DOHH2 (cell line): ENCODE measurements around the gene TTC7B.

ENCODE experiments used
- H3F3A ChIP-seq: fragments of 200-600 bp; sonication (generic), shearing (Covaris generic); 2 replicates; pipeline ENCODE4 v1.6.0; 2016; ENCODE audit warnings: antibody characterized with exemption, mild to moderate bottlenecking; ENCODE audit not compliant: control insufficient read depth, insufficient read depth
- H3K27ac ChIP-seq: fragments of 200-600 bp; sonication (generic); 2 replicates; pipeline ENCODE4 v1.5.1; 2014; ENCODE audit warnings: low read depth, mild to moderate bottlenecking, low read length, moderate library complexity
- H3K27me3 ChIP-seq: fragments of 200-600 bp; sonication (generic); 2 replicates; pipeline ENCODE4 v1.6.1; 2014; ENCODE audit warnings: mild to moderate bottlenecking, low read length, mixed read lengths; ENCODE audit not compliant: control insufficient read depth
- H3K36me3 ChIP-seq: fragments of 200-600 bp; sonication (generic); 2 replicates; pipeline ENCODE4 v1.6.1; 2014; ENCODE audit warnings: mild to moderate bottlenecking, low read length, moderate library complexity, mixed read lengths; ENCODE audit not compliant: control insufficient read depth
- H3K4me1 ChIP-seq: fragments of 200-600 bp; sonication (generic); 2 replicates; pipeline ENCODE4 v1.6.1; 2014; ENCODE audit warnings: mild to moderate bottlenecking, low read length, mixed read lengths; ENCODE audit not compliant: control insufficient read depth
- H3K4me2 ChIP-seq: fragments of 200-600 bp; sonication (generic); 2 replicates; pipeline ENCODE4 v1.6.0; 2014; ENCODE audit warnings: mild to moderate bottlenecking, low read length, moderate library complexity
- H3K4me3 ChIP-seq: fragments of 200-600 bp; sonication (generic); 2 replicates; pipeline ENCODE4 v1.5.1; 2014; ENCODE audit warnings: mild to moderate bottlenecking, low read length, mixed read lengths
- H3K79me2 ChIP-seq: fragments of 200-600 bp; sonication (generic); 2 replicates; pipeline ENCODE4 v1.6.1; 2014; ENCODE audit warnings: mild to moderate bottlenecking, low read length, mixed read lengths; ENCODE audit not compliant: control insufficient read depth
- H3K9me2 ChIP-seq: fragments of 200-600 bp; sonication (generic); replicated peaks from 2 replicates; pipeline ENCODE4 v1.6.1; 2014; ENCODE audit warnings: mild to moderate bottlenecking, low read length, mixed read lengths; ENCODE audit not compliant: control insufficient read depth
- H3K9me3 ChIP-seq: fragments of 200-600 bp; sonication (generic); 2 replicates; pipeline ENCODE4 v1.6.1; 2014; ENCODE audit warnings: antibody characterized with exemption, low read length, mixed read lengths; ENCODE audit not compliant: control insufficient read depth, insufficient read depth
- H4K20me1 ChIP-seq: fragments of 200-600 bp; sonication (generic); 2 replicates; pipeline ENCODE4 v1.6.0; 2014; ENCODE audit warnings: low read depth, mild to moderate bottlenecking, antibody characterized with exemption, low read length, moderate library complexity; ENCODE audit not compliant: control insufficient read depth, insufficient read depth
- EZH2phosphoT487 ChIP-seq: fragments of 200-600 bp; sonication (generic); IDR thresholded peaks from 2 replicates; pipeline ENCODE4 v1.6.1; 2017; ENCODE audit warnings: borderline replicate concordance, mild to moderate bottlenecking, antibody characterized with exemption, low read length, moderate library complexity, mixed read lengths
- TF ChIP-seq, protein P1 (sequence below): fragments of 200-600 bp; sonication (generic); IDR thresholded peaks from one replicate; pipeline ENCODE4 v1.5.1; 2014; ENCODE audit warnings: antibody characterized with exemption, mild to moderate bottlenecking, low read depth, low read length; ENCODE audit not compliant: poor library complexity, severe bottlenecking

Gene TTC7B

GRCh38 chr14:90759370-90760077 is 56.7 kb downstream of the TTC7B start:
- Histone ChIP-seq H3K36me3 (no peaks in the 10 kb centered on the region), H3K9me3 (peaks cover 9% of the 10 kb centered on the region), H3K4me3 (peak overlapping the region; percentile 80), H3K9me2 (no peaks in the 10 kb centered on the region), H3K27ac (peak overlapping the region; percentile 56), H3K27me3 (peaks cover 26% of the 10 kb centered on the region), H3K4me1 (peaks cover 23% of the 10 kb centered on the region), H3K79me2 (no peaks in the 10 kb centered on the region), H3K4me2 (peak overlapping the region; percentile 98), H4K20me1 (no peaks in the 10 kb centered on the region), H3F3A (no peaks in the 10 kb centered on the region)
- no peak for TF ChIP-seq EZH2phosphoT487
- TF ChIP-seq, protein P1, sequence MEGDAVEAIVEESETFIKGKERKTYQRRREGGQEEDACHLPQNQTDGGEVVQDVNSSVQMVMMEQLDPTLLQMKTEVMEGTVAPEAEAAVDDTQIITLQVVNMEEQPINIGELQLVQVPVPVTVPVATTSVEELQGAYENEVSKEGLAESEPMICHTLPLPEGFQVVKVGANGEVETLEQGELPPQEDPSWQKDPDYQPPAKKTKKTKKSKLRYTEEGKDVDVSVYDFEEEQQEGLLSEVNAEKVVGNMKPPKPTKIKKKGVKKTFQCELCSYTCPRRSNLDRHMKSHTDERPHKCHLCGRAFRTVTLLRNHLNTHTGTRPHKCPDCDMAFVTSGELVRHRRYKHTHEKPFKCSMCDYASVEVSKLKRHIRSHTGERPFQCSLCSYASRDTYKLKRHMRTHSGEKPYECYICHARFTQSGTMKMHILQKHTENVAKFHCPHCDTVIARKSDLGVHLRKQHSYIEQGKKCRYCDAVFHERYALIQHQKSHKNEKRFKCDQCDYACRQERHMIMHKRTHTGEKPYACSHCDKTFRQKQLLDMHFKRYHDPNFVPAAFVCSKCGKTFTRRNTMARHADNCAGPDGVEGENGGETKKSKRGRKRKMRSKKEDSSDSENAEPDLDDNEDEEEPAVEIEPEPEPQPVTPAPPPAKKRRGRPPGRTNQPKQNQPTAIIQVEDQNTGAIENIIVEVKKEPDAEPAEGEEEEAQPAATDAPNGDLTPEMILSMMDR = no peak

- TF ChIP-seq, protein P1 = no peak
- TF ChIP-seq EZH2phosphoT487 = no peak
- Histone ChIP-seq H3K4me2 (peak overlapping the region; percentile 98), H3K9me2 (no peaks in the 10 kb centered on the region), H3K27me3 (peaks cover 26% of the 10 kb centered on the region), H3K36me3 (no peaks in the 10 kb centered on the region), H3K27ac (peak overlapping the region; percentile 56), H3K9me3 (peaks cover 9% of the 10 kb centered on the region), H3K4me1 (peaks cover 23% of the 10 kb centered on the region), H3K4me3 (peak overlapping the region; percentile 80), H3K79me2 (no peaks in the 10 kb centered on the region), H4K20me1 (no peaks in the 10 kb centered on the region), H3F3A (no peaks in the 10 kb centered on the region)
Observed at GRCh38 chr14:90758959-90759358, 57.3 kb downstream of the TTC7B start.

DNA sequence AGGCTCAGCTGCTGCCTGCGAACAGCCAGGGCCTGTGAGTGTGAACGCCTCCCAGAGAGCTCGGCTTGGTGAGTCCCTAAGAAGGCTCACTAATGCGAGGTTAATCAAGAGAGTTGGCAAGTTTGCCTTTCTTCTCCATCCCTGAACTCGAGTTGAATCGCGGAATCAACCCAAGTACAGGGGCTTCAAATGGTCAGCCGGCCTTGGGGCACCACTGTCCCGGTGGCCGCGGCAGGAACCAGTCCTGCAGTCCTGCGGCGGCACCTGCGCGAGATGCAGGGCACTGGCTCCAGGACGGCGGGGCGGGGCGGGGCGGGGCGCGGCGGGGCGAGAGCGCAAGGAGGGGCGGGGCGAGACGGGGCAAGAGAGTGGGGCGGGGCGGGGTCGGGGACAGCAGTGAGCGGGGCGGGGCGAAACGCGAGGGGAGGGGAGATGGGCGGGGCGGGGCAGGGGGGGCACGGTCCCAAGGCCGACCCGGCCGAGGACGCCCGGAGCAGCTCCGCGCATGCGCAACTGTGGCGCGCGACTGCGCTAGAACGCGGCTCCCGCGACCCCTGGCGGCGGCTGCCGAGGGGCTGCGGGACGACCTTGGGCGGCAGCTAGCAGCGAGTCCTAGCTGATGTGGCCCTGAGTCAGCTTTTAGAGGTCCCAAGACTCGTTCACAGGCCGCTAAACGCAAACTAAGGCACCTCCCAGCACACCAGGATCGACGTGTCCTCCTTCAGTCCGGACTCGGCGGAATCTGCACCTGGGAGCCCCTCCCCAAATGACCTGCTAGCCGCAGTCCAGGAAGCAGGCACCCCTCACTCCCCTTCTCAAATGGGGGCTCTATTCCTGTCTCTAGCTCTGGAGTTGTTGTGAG is 58.0 kb downstream of the TTC7B start:
- no peaks in the 10 kb centered on the region for H3K36me3 ChIP-seq
- no peaks in the 10 kb centered on the region for H3K79me2 ChIP-seq
- no peaks in the 10 kb centered on the region for H3K9me2 ChIP-seq
- no peaks in the 10 kb centered on the region for H3F3A ChIP-seq
- H3K4me1 ChIP-seq = peaks cover 23% of the 10 kb centered on the region
- peaks cover 7% of the 10 kb centered on the region for H3K9me3 ChIP-seq
- no peaks in the 10 kb centered on the region for H4K20me1 ChIP-seq
- peak overlapping the region; percentile 56 for H3K27ac ChIP-seq
- no peak for TF ChIP-seq EZH2phosphoT487
- TF ChIP-seq, protein P1 = peak; percentile 82
- peaks cover 26% of the 10 kb centered on the region for H3K27me3 ChIP-seq
- H3K4me2 ChIP-seq = peak overlapping the region; percentile 98
- H3K4me3 ChIP-seq = peak overlapping the region; percentile 80
